NCI-H82 (cell line): Measurements from ENCODE around the gene RIBC2.
"Not testable (repeated sequence)": the region's sequence is repeated elsewhere in the genome, so short reads cannot be mapped to it uniquely, and the experiment has no call there.

Experiments
- DNase-seq: peaks from one replicate; lab custom pipeline; 2025; lab: John Stamatoyannopoulos, UW

RIBC2 gene, protein sequence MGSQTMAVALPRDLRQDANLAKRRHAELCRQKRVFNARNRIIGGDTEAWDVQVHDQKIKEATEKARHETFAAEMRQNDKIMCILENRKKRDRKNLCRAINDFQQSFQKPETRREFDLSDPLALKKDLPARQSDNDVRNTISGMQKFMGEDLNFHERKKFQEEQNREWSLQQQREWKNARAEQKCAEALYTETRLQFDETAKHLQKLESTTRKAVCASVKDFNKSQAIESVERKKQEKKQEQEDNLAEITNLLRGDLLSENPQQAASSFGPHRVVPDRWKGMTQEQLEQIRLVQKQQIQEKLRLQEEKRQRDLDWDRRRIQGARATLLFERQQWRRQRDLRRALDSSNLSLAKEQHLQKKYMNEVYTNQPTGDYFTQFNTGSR

DNA sequence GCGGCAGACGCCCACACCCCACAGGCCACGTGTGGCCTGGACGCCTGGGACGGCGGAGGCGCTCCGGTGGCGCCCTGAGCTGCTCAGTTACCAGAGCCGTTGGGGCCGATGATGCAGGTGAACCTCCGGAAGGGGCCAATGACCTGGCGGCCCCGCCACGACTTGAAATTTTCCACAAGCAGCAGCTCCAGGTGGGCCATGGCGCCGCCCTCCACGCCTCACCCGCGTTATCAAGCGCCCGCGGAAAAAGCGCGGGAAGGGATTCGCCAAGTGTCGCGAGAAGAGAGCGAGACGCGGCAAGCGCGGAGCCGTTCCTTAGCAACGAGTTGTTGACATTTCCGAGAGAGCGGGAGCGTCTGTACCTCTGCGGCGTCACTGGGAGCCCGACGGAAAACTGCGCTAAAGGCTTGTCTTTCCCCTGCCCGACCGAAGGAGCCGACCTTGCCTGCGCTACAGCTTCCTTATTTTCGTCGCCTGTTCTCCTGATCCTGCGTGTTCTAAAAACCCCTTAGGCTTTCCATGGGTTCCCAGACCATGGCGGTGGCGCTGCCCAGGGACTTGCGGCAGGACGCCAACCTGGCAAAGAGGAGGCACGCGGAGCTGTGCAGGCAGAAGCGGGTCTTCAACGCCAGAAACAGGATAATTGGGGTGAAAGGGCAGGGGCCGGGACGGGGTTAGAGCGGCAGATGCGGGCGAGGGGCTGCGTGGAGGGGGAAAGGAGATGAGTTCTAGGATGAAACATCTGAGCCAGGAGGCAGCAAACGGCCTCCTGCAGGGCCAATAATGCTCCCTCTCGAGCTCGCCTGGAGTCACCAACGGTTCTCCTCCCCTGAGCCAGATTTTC lies at the start of gene RIBC2, which contains the start of gene SMC1B:
RIBC2 (plus strand) TSS at position 326 of the 844 bp plus-strand sequence; CDS start at position 520, 194 bp downstream.
SMC1B (minus strand) TSS at position 232 of the 844 bp plus-strand sequence; CDS start at position 200, 32 bp downstream.
- peak; percentile 39 for DNase-seq

DNA sequence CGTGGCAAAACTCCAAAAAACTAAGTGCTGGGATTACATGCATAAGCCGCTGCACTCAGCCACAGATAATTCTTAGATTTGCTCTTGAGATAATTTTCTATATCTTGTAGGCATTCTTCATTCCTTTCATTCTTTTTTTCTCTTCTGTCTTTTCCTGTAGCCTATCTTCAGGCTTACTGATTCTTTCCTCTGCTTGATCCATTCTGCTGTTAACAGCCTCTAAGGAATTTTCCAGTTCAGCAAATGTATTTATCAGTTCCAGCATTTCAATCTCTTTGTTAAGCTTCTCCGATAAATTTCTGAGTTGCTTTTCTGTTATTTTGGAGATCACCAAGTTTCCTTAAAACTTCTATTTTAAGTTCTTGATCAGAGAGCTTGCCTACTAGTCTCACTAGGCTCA lies 46.8 kb upstream of the RIBC2 start:
- DNase-seq, result no peak

DNA sequence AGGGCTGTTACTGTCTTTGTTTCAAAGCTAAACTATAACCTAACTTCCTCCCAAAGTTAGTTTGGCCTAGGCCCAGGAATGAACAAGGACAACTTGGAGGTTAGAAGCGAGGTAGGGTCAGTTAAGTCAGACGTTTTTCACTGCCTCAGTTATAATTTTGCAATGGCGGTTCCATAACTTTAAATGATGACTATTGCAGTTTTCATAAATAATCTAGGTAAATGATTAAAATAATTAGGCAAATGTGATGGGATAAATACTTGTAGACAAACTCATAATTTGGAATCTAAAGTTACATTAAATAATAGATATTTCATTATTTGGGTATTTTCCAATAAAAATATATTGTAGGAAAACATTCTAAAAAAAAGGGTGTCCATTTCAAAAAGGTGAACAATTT lies 39.9 kb upstream of the RIBC2 start:
- not testable (repeated sequence) for DNase-seq

DNA sequence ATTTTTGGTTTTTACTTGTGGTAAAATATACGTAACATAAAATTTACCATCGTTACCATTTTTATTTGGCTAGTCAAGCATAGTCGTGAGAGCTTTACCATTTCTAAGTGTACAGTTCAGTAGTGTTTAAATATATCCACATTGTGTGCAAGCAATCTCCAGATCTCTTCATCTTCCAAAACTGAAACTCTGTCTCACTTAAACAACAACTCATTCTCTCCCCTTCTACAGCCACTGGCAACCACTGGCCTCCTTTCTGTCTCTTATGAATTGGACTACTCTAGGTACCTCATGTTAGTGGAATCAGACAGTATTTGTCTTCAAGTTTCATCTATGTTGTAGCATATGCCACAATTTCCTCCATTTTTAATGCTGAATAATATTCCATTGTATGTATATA lies 37.5 kb upstream of the RIBC2 start:
- DNase-seq, result no peak

DNA sequence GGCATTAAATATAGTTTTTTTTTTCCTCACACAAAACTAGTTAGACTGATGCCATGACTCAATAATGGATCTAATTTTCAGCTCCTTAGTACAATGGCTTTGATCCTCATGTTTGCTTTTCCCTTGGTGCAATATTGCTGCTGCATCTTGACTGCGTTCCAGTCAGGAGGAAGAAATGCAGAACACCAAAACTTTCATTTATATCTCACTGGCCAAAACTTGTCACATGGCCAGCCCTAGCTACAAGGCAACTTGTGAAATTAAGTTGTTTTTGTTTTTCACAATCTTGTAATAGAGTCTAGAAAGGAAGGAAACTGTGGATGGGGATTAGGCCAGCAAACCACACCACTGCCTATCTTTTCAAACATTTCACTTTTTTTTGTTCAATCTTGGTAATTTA lies 36.8 kb upstream of the RIBC2 start:
- DNase-seq, result no peak

DNA sequence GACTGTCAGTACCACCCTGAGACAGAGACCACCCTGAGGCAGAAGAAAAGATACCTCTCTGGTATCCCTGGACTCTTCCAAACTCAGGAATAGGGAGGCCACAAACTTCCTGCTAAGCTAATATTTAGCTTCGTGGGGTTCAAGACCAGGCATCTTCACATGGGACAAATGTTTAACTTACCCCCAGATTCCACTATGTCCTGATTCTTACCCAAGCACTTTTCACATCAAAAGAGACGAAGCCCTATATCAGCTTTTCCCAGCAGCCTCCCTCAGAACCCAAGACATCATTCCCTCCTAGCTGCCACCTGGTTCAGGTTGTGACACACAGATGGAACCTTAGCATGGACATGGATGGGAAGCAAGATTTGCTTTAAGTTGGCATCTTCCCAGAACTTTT lies 32.1 kb upstream of the RIBC2 start:
- DNase-seq, result no peak

DNA sequence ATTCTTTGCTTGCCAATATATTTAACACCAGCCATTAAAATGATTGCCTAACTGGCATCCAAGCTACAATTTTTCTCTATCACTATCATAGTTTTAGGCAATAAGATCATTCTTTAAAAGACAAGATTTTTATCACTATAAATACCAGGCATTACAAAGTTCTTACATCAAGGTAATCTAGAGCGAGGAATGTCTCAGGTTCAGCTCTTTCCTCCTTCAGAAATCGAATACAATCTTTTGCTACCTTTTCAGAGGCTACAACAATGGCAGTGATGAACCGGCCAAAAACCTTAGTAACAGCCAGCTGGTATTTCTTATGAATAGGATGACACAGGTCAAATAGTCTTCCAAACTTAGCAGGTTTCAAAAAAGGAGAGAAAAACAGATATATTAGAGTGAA lies 23.9 kb upstream of the RIBC2 start:
- no peak for DNase-seq

DNA sequence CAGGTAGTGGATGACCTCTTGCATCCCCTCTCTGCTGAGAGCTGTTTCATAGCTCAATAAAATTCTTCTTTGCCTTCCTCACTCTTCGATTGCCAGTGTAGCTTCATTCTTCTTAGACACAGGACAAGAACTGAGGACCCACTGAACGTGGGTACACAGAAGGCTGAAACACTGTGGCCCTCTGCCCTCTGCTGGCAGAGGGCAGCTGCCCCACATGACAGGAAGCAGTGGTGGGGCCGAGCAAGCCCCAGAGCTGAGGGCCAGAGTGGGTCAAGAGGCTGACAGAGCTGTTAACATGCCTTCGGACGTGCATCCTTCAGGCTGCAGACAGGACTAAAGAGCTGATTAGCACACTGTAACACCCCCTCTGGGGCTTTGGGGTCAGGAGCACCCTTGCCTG lies 15.7 kb upstream of the RIBC2 start:
- DNase-seq, result no peak

DNA sequence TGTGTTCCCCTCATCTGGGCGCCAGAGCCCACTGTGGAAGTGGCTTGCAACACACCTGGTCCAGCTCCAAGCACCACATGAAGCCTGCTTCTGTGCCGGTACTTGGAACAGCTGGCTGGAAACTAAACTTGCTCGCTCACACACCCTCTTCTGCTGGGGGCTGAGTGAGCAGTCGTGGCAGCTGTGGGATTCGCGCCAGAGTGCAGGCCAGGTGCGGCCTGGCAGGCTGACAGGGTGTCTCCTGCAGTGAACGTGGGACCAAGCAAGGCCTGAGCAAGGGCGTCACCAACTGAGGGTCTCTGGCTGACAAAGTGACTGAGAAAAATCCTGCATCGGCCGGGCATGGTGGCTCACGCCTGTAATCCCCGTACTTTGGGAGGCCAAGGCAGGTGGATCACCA lies 15.3 kb upstream of the RIBC2 start:
- DNase-seq, result no peak

DNA sequence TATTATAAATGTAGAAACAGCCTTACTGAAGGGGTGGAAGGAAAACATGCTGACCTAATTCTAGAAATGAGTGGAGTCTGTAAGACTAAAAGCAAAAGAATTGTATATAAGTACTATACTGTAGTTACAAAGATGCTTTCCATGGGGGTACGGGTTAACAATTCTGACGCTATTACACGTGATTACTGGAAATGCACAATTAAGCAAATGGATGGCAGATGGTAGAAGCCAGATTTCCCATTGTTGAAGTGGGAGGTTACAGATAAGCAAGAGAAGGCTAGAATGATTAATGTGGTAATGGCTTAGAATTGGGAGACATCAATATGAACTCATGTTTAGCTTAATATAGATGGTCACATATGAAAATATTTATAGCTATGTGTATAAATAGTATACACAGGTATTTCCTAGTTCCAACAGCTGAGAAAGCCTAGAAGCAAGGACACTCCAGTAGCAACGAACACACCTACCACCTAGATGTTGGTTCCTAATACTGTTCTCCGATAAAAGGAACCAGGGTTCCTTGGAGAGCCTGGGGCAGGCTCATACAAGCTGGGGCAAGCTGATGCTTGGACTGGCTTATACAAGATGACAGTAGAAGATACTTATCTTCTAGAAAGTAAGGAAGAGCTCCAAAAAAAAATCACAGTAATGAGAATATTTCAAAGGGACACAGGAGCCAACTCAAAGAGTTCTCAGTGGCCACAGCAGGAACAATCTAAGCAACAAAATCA lies 13.6 kb upstream of the RIBC2 start:
- peak; percentile 64 for DNase-seq

DNA sequence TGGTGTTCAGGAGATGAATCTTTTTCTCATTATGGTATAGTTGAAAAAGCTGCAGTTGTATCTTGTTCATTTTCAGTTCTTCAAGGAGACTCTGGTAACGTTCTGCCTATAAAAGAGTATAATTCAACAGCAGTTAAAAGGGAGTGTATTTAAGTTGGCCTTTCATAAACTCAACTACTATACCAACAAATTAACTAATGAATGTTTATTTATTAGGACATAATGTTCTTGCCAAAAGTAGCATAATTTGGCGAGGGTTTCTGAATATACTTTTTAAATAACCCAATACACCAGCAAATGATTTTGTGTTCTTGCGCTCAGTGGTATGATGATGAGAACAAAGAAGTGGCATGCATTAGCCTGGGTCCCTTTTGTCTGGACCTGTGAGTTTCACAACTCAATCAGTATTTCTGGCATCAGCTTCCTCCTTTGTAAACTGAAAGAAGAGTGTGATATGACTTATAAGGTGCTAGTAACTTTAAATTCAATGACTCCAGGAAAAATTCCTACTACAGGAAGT lies 11.0 kb upstream of the RIBC2 start:
- no peak for DNase-seq

DNA sequence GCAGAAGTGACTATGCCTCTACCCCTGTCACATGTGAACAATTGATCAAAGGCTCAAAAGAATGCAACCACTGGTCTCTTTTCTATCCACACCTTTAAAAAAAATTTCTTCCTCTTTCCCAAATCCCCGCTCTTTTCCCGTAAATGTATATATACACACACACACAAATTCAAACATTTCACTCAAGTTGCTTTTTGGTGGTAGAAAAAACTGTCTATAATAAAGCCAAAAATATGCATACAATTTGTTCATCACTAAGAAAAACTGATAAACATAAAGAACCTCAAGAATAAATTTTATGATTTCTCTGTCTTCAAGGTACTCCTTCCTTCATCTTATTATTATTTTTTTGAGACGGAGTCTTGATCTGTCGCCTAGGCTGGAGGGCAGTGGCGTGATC lies 5.7 kb upstream of the RIBC2 start:
- no peak for DNase-seq

DNA sequence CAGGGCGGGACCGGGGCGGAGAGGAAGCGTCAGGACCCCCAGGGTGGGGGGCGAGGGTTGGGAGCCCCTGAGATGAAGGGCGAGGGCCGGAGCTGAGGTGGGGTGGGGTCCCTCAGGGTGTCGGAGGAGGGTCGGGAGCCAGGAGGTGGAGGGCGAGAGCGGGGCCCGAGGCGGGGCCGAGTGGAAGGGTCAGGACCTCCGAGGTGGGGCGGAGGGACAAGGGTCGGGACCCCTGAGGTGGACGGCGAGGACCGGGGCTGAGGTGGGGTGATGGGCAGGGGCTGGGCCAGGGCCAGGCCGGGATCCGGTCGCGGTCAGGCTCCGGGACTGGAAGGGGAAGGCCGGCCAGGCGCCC lies 503 bp upstream of the RIBC2 start:
- no peak for DNase-seq

DNA sequence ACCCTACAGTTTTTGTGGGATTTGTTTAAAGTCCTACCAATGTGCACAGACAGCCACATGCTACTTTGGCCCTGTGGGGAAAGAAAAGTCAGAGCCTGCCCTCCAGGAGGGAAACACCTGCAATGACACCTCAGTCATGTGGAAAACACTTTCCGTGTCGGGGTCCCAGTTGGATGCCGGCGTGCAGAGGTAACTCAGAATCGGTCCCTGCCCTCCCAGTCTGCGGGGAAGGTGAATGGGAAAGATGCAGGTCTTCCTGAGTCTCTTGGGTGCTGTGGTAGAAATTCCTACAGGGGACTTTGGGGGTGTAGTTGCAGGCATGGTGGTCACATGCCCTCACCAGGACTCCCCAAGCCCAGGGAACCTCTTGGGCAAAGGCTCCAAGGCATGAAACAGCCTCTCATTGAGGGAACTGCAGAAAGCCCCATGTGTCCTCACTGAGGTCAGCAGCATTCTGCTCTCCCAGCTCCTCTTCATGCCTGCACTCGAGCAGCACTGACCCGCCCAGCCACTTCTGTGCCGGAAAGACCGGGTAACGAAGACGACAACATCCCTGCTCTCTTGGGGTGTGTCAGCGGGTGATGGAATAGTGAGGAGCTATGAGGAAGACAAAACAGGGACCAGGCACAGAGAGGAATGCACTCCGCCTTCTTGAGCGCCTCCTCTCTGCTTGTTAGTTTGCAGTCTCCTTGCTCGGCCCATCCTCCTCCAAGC lies 4.7 kb downstream of the RIBC2 start:
- no peak for DNase-seq

DNA sequence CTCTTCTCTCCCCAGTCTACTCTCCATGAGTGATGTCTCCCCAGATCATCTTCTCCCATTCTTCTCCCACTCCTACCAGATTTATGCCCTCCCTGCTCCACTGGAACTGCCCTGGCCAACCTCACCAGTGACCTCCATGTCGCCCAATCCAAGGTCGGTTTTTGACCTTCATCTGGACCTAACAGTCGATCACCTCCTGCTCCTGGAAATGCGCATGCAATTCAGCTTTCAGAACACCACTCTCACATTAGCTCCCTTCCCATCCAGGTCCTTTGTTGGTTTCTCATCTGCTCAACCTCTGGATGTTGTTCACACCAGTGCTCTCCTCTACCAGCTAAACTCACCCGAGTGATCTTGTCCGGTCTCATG lies 5.3 kb downstream of the RIBC2 start:
- no peak for DNase-seq

DNA sequence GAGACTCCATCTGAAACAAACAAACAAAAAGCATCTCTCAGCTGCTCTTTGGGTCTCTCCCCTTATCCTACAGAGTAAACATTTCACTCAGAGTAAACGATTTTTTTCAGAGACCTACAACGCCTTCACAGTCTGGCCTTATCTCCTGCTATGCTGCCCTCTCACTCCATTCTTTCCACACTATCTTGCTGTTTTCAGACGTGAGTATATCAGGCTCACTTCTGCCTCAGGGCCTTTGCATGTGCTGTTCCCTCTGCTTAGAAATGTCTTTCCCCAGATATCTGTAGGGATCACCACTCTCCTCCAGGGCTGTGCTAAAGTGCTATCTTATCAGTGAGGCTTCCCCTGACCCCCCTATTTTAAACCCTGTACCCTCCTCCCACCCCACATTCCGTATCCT lies 6.5 kb downstream of the RIBC2 start:
- DNase-seq, result no peak

DNA sequence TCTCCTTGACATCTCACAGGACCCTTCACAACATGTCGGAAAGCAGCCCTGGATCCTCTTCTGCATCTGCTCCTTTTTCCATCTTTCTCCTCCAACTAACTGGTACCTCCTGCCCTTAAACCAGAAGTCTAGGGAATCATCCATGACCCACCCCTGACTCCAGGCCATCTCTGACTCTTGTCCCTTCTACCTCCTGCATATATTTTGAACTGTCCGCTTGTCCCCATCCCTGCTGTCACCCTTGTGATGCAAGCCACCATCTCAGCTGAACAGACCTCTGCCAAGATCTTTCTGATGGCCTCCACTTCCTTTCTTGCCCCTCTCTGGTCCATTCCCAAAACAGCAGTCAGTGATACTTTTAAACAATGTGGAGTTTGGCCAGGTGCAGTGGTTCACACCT lies 7.0 kb downstream of the RIBC2 start:
- no peak for DNase-seq

DNA sequence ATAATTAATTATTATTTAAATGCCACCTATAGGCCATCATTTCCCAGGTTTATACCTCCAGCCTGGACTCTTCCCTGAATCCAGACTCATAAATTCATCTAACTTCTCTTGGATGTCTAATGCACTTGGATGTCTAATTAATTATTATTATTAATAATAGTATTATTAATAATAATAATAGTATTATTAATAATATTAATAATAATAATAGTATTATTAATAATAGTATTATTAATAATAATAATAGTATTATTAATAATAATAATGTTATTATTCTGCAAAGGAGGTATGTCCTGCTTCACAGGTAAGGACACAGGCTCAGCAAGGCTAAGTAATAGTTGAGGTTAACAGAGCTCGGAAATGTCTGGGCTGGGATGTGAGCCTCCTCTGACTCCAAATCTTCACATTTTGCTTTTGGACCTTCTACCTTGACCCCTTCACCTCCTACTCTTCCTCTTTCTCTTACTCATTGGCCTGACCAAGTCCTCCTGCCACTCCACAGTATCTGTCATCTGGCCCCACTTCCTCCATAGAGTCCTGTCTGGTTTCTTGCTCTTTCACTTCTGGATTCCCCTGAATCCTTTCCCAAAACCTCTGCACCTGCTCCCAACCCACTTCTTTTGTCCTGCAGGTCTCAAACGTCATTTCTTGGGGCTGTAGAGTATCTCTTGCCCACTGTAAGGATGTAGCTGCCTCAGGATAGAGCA lies 8.0 kb downstream of the RIBC2 start:
- DNase-seq, result no peak

DNA sequence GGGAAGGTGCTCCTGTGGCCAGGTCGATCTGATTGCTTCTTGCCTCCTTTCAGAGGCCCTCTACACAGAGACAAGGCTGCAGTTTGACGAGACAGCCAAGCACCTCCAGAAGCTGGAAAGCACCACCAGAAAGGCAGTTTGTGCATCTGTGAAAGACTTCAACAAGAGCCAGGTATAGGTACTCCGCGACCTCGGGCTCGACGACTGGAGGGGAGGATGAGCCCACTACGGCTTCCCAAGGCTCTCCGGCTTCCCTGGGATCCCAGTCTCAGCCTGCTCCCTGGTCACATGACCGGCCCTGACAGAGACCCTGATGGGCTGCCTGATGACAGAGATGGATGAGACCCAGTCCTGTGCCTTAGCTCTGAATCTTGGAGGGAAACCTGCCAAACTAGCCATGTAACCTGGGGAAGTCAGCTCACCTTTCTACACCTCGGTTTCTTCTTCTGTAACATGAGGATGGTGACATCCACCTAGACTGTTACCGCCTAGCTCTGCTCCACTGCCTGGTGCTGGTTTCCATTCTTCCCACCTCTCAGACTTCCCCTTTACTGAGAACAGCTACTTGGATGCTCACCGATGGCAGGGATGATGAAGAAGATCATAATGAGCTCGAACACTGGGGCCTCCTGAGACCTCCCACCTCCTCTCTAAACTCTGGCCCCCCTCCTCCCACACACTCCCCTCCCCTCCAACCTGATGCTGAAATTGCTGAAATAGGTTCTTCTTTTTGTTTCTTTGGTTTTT lies 8.9 kb downstream of the RIBC2 start:
- DNase-seq, result no peak

DNA sequence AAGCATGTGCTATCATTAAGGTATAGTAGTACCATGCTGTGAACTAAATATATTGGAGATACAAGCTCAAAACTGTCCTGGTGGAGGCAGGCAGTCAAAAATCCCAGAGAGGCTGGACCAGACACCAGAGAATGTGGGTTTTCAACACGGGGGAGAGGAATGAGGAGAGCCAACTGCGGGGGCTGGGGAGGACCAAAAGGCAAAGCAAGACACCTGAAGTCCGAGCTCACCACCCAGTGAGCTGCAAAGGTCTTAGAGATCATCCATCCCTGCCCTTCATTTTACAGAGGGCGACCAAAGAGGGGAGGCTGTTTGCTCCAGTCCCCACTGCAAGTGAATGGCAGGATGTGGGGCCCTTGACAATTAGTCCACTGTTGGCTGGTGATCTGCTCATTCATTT lies 10.0 kb downstream of the RIBC2 start:
- DNase-seq, result no peak
